Effector memory CD4-positive, alpha-beta T cell (primary cell): ENCODE results near the gene CXorf58.
"Not testable (repeated sequence)": the region's sequence is repeated elsewhere in the genome, so short reads cannot be mapped to it uniquely, and the experiment has no call there.

Experiments used
- DNase-seq, 3 donors: peaks; one replicate each; pipeline ENCODE4 v3.0.0-alpha.2; 2020
- H3K27ac ChIP-seq: 2 replicates; pipeline ENCODE4 v1.7.0; 2013; ENCODE audit warnings: mild to moderate bottlenecking, low read length, moderate library complexity; ENCODE audit not compliant: insufficient read depth, poor library complexity, severe bottlenecking
- H3K27me3 ChIP-seq: replicated peaks from 2 replicates; pipeline ENCODE4 v1.7.0; 2013; ENCODE audit warnings: mild to moderate bottlenecking, low read length; ENCODE audit not compliant: insufficient read depth, control insufficient read depth, poor library complexity, severe bottlenecking
- H3K36me3 ChIP-seq: 2 replicates; pipeline ENCODE4 v1.7.0; 2013; ENCODE audit warnings: mild to moderate bottlenecking, low read length, moderate library complexity; ENCODE audit not compliant: control insufficient read depth, insufficient read depth
- H3K4me1 ChIP-seq: 2 replicates; pipeline ENCODE4 v1.7.0; 2013; ENCODE audit warnings: low read length, mild to moderate bottlenecking; ENCODE audit not compliant: control insufficient read depth, insufficient read depth, poor library complexity, severe bottlenecking
- H3K4me3 ChIP-seq: 2 replicates; pipeline ENCODE4 v1.7.0; 2013; ENCODE audit warnings: low read length, low read depth, mild to moderate bottlenecking; ENCODE audit not compliant: insufficient read depth, poor library complexity, severe bottlenecking
- H3K9me3 ChIP-seq: 2 replicates; pipeline ENCODE4 v1.7.0; 2013; ENCODE audit warnings: mild to moderate bottlenecking, low read length, moderate library complexity; ENCODE audit not compliant: control insufficient read depth

CXorf58 gene

GRCh38 chrX:23884427-23885024 is 23.3 kb upstream of the CXorf58 start:
- H3K4me3 ChIP-seq, result no peak overlapping the region
- H3K4me1 ChIP-seq, result peaks cover 2% of the 10 kb centered on the region
- H3K27ac ChIP-seq, result no peak overlapping the region
- DNase-seq, result no peak
- H3K36me3 ChIP-seq, result no peaks in the 10 kb centered on the region
- H3K9me3 ChIP-seq, result no peaks in the 10 kb centered on the region
- H3K27me3 ChIP-seq, result no peaks in the 10 kb centered on the region

- H3K36me3 ChIP-seq, result no peaks in the 10 kb centered on the region
- H3K4me3 ChIP-seq, result no peak overlapping the region
- DNase-seq, result no peak
- no peaks in the 10 kb centered on the region for H3K27me3 ChIP-seq
- H3K9me3 ChIP-seq, result no peaks in the 10 kb centered on the region
- no peak overlapping the region for H3K27ac ChIP-seq
- peaks cover 2% of the 10 kb centered on the region for H3K4me1 ChIP-seq
Observed at GRCh38 chrX:23885803-23886202, 22.0 kb upstream of the CXorf58 start.

- no peaks in the 10 kb centered on the region for H3K9me3 ChIP-seq
- no peaks in the 10 kb centered on the region for H3K36me3 ChIP-seq
- no peak for DNase-seq
- no peak overlapping the region for H3K4me3 ChIP-seq
- H3K27ac ChIP-seq, result no peak overlapping the region
- peaks cover 2% of the 10 kb centered on the region for H3K4me1 ChIP-seq
- H3K27me3 ChIP-seq, result no peaks in the 10 kb centered on the region
Observed at GRCh38 chrX:23887451-23887850, 20.4 kb upstream of the CXorf58 start.

DNA sequence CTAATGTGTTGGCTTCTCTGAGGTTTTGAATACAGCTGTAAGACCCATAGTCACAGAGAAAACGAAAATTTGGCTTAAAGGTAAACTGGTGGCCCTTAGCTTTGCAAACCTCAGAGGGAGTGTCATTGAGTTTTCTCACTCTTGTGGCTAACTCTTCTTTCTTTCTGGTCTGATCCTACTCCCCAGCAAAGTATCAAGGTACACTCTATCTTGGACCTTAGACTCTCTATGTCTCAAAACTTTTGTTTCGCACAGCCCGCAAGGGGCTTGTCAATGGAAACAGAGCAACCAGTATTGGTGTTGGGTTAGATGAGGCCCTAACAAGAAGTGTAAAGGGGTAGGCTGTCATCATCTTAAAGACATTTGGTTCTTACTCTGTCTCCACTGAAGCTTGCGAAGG is 19.9 kb upstream of the CXorf58 start:
- Histone ChIP-seq H3K4me3 (no peak overlapping the region), H3K27ac (no peak overlapping the region), H3K9me3 (no peaks in the 10 kb centered on the region), H3K27me3 (no peaks in the 10 kb centered on the region), H3K4me1 (peaks cover 2% of the 10 kb centered on the region), H3K36me3 (no peaks in the 10 kb centered on the region)
- DNase-seq, result no peak

GRCh38 chrX:23888887-23889501 is 18.8 kb upstream of the CXorf58 start:
- Histone ChIP-seq H3K27ac (no peak overlapping the region), H3K36me3 (no peaks in the 10 kb centered on the region), H3K9me3 (no peaks in the 10 kb centered on the region), H3K4me1 (peaks cover 2% of the 10 kb centered on the region), H3K4me3 (no peak overlapping the region), H3K27me3 (no peaks in the 10 kb centered on the region)
- no peak for DNase-seq

GRCh38 chrX:23890933-23891332 is 16.9 kb upstream of the CXorf58 start:
- no peak overlapping the region for H3K4me3 ChIP-seq
- no peak for DNase-seq
- no peak overlapping the region for H3K27ac ChIP-seq
- no peaks in the 10 kb centered on the region for H3K4me1 ChIP-seq
- H3K27me3 ChIP-seq, result no peaks in the 10 kb centered on the region
- no peaks in the 10 kb centered on the region for H3K36me3 ChIP-seq
- no peaks in the 10 kb centered on the region for H3K9me3 ChIP-seq

DNA sequence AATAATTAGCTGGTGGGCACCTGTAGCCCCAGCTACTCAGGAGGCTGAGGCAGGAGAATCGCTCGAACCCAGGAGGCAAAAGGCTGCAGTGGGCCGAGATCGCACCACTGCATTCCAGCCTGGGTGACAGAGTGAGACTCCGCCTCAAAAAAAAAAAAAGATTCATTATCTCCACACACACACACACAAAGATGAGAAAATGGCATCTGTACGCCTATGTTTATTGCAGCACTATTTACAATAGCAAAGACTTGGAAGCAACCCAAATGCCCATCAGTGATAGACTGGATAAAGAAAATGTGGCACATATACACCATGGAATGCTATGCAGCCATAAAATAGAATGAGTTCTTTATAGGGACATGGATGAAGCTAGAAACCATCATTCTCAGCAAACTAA is 12.8 kb upstream of the CXorf58 start:
- H3K27ac ChIP-seq, H3K27me3 ChIP-seq, H3K36me3 ChIP-seq, H3K9me3 ChIP-seq, H3K4me1 ChIP-seq, DNase-seq, H3K4me3 ChIP-seq: not testable (repeated sequence)

GRCh38 chrX:23896539-23896938 is 11.3 kb upstream of the CXorf58 start:
- H3K36me3 ChIP-seq, H3K4me3 ChIP-seq, H3K27ac ChIP-seq, H3K9me3 ChIP-seq, H3K27me3 ChIP-seq, DNase-seq, H3K4me1 ChIP-seq: not testable (repeated sequence)

- no peak for DNase-seq
- Histone ChIP-seq H3K27me3 (no peaks in the 10 kb centered on the region), H3K27ac (no peak overlapping the region), H3K4me1 (no peaks in the 10 kb centered on the region), H3K9me3 (no peaks in the 10 kb centered on the region), H3K36me3 (no peaks in the 10 kb centered on the region), H3K4me3 (no peak overlapping the region)
Observed at GRCh38 chrX:23896981-23897380, 10.8 kb upstream of the CXorf58 start.

DNA sequence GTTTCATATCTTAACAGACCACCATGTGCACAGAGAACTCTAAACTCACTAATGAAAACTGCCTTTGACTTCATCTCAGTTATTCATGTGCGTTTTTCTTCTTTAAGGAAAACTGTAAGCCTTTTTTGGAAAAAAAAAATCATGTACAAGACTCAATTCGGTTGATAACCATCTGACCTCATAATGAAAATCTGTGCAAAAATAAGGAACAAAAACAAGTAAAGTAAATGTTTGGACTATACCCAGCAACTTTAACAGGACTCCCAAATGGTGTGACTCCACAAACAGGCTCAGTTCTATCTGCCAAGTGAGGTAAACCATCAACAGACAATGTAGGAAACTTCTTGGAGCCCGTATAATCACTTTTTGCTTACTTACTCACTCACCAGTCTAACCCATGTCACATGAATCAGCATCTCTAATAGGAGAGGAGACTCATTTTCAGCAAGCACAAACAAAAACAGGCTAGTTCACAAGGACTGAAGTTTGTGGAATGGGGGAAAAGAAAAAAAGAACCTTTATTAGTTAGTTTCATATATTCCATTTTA is 9.3 kb upstream of the CXorf58 start:
- no peaks in the 10 kb centered on the region for H3K36me3 ChIP-seq
- no peaks in the 10 kb centered on the region for H3K9me3 ChIP-seq
- H3K4me3 ChIP-seq, result no peak overlapping the region
- no peak for DNase-seq
- H3K4me1 ChIP-seq, result no peaks in the 10 kb centered on the region
- no peak overlapping the region for H3K27ac ChIP-seq
- no peaks in the 10 kb centered on the region for H3K27me3 ChIP-seq
